ENCODE data around the gene ADGRE1.

DNA sequence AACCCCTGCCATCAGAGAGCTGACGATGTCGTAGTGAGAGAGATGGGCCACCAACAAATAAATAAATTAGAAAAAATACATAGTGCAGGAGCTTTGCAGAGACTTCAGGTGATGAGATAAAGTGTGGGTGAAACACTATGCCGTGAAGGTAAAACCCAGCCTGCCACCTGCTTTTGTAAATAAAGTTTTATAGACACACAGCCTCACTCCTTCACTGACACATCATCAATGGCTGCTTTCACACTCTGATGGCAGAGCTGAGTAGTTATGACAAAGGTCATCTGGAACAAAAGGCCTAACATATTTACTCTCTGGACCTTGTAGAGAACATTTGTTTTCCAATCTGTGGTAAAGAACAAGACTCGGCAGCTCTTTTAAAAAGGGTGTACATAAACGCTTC is 88.8 kb downstream of the ADGRE1 start:
- no peak for TF ChIP-seq ZFP30 (CRISPR knock-in tag; IDR thresholded peaks at IDR 0.05)
- TF ChIP-seq CREB5 (CRISPR knock-in tag; IDR thresholded peaks at IDR 0.05; ENCODE audit: low read depth): no peak
- TF ChIP-seq, protein P1, sequence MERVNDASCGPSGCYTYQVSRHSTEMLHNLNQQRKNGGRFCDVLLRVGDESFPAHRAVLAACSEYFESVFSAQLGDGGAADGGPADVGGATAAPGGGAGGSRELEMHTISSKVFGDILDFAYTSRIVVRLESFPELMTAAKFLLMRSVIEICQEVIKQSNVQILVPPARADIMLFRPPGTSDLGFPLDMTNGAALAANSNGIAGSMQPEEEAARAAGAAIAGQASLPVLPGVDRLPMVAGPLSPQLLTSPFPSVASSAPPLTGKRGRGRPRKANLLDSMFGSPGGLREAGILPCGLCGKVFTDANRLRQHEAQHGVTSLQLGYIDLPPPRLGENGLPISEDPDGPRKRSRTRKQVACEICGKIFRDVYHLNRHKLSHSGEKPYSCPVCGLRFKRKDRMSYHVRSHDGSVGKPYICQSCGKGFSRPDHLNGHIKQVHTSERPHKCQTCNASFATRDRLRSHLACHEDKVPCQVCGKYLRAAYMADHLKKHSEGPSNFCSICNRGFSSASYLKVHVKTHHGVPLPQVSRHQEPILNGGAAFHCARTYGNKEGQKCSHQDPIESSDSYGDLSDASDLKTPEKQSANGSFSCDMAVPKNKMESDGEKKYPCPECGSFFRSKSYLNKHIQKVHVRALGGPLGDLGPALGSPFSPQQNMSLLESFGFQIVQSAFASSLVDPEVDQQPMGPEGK (CRISPR knock-in tag; IDR thresholded peaks at IDR 0.05; ENCODE audit: borderline replicate concordance): no peak
- TF ChIP-seq CSDC2 (CRISPR knock-in tag; IDR thresholded peaks at IDR 0.05): no peak
- no peak for TF ChIP-seq OSR1 (CRISPR knock-in tag; IDR thresholded peaks at IDR 0.05)
- no peak for TF ChIP-seq RARB (CRISPR knock-in tag; IDR thresholded peaks at IDR 0.05)
- no peak for TF ChIP-seq PPARA (CRISPR knock-in tag; IDR thresholded peaks at IDR 0.05; ENCODE audit: borderline replicate concordance)
- no peak for TF ChIP-seq GLIS3 (CRISPR knock-in tag; IDR thresholded peaks at IDR 0.05)
- no peak for TF ChIP-seq SNAI2 (CRISPR knock-in tag; IDR thresholded peaks at IDR 0.05)
- no peak for TF ChIP-seq ZNF565 (CRISPR knock-in tag; conservative IDR thresholded peaks at IDR 0.05; ENCODE audit: low read depth)

Data from SK-N-SH treated with all-trans-retinoic acid at 6 μM for 48 hours (cell line).